A549 (cell line): ENCODE measurements around the gene ANK3. TPM values are rescaled to one million over a fixed set of nuclear protein-coding genes. Genes with fewer than 3 reads are reported as not detected.

Source experiments
- ATAC-seq, 2 experiments: fragments of 200-7000 bp in 1 of 2; fragments of >200 bp in 1 of 2; cut with Nextera tagmentation in 1 of 2; cut with Tn5 transposase in 1 of 2; 3 replicates each; pipeline versions ENCODE4 v1.8.0 to v1.9.1; 2018 to 2020; ENCODE audit warnings: mild to moderate bottlenecking in 1 of 2, moderate library complexity in 1 of 2
- CTCF ChIA-PET: fragments of 300-600 bp; sonication (Branson Sonifier 250); formaldehyde crosslinking; extraction: SDS; loops from one replicate; lab custom pipeline; 2021; ENCODE audit warnings: antibody characterized with exemption, inconsistent platforms; lab: Yijun Ruan, JAX
- POLR2A ChIA-PET: fragments of 350-600 bp; formaldehyde crosslinking; extraction: SDS; loops from one replicate; lab custom pipeline; 2021; ENCODE audit warnings: antibody characterized with exemption, inconsistent platforms; lab: Yijun Ruan, JAX
- DNase-seq, 2 experiments: peaks; one replicate each; pipeline versions ENCODE4 v3.0.0 to v3.0.0-alpha.2; 2011 to 2016; ENCODE audit warnings: low read depth in 1 of 2, low spot score in 1 of 2
- FAIRE-seq: peaks from 2 replicates; lab custom pipeline; 2011; peaks lifted over from hg19 to GRCh38; lab: Jason Lieb, UNC
- H3K27ac ChIP-seq, 2 experiments: fragments of >200 bp; sonication (Bioruptor Twin); formaldehyde crosslinking; 3 replicates each; pipeline ENCODE4 v1.5.1; 2016 to 2017
- H3K4me1 ChIP-seq: fragments of >200 bp; sonication (Bioruptor Twin); formaldehyde crosslinking; 3 replicates; pipeline ENCODE4 v1.6.1; 2016
- H3K4me2 ChIP-seq: fragments of >200 bp; sonication (Bioruptor Twin); formaldehyde crosslinking; 3 replicates; pipeline ENCODE4 v1.6.1; 2016
- H3K4me3 ChIP-seq: fragments of >200 bp; sonication (Bioruptor Twin); formaldehyde crosslinking; 3 replicates; pipeline ENCODE4 v1.5.1; 2016
- H3K9me3 ChIP-seq: fragments of >200 bp; sonication (Bioruptor Twin); formaldehyde crosslinking; 3 replicates; pipeline ENCODE4 v1.6.1; 2016
- CBX2 ChIP-seq: fragments of 200-600 bp; sonication (generic); IDR thresholded peaks from 2 replicates; pipeline ENCODE4 v1.6.1; 2016; ENCODE audit warnings: low read depth, mild to moderate bottlenecking, borderline replicate concordance
- CBX8 ChIP-seq: fragments of 200-600 bp; sonication (generic); IDR thresholded peaks from 2 replicates; pipeline ENCODE4 v1.6.1; 2016
- CHD2 ChIP-seq: fragments of 150-350 bp; IDR thresholded peaks from 2 replicates; pipeline ENCODE4 v1.6.1; 2014; ENCODE audit warnings: low read length; ENCODE audit not compliant: partially characterized antibody
- CHD4 ChIP-seq: fragments of 200-600 bp; sonication (generic); IDR thresholded peaks from 2 replicates; pipeline ENCODE4 v1.6.1; 2016; ENCODE audit warnings: antibody characterized with exemption, mild to moderate bottlenecking, borderline replicate concordance
- EHMT2 ChIP-seq: fragments of 200-600 bp; sonication (generic); IDR thresholded peaks from 2 replicates; pipeline ENCODE4 v1.6.1; 2016; ENCODE audit warnings: antibody characterized with exemption, low read depth, mild to moderate bottlenecking, moderate library complexity
- HDAC2 ChIP-seq: fragments of 200-600 bp; sonication (generic); IDR thresholded peaks from 2 replicates; pipeline ENCODE4 v1.6.1; 2016
- HEYL ChIP-seq: fragments of 250-450 bp; sonication (Bioruptor Pico); IDR thresholded peaks from 2 replicates; pipeline ENCODE4 v1.8.0; 2021; ENCODE audit warnings: mild to moderate bottlenecking, moderate library complexity
- HOXB5 ChIP-seq: fragments of 250-450 bp; sonication (Bioruptor Pico); IDR thresholded peaks from 2 replicates; pipeline ENCODE4 v1.5.0; 2020; ENCODE audit warnings: mild to moderate bottlenecking, moderate library complexity
- JUNB ChIP-seq: fragments of >200 bp; sonication (Bioruptor Twin); formaldehyde crosslinking; IDR thresholded peaks from 2 replicates; pipeline ENCODE4 v1.6.1; 2016
- KDM1A ChIP-seq: fragments of 200-600 bp; sonication (generic); IDR thresholded peaks from 2 replicates; pipeline ENCODE4 v1.6.1; 2016; ENCODE audit warnings: low read depth, mild to moderate bottlenecking
- KDM5A ChIP-seq: fragments of 200-600 bp; sonication (generic); IDR thresholded peaks from 2 replicates; pipeline ENCODE4 v1.6.1; 2016; ENCODE audit warnings: antibody characterized with exemption, mild to moderate bottlenecking
- MAZ ChIP-seq: fragments of 150-350 bp; IDR thresholded peaks from 2 replicates; pipeline ENCODE4 v1.6.1; 2014; ENCODE audit warnings: antibody characterized with exemption, low read depth, low read length, borderline replicate concordance
- MYC ChIP-seq: IDR thresholded peaks from 2 replicates; pipeline ENCODE4 v1.6.1; 2012; ENCODE audit warnings: mild to moderate bottlenecking, inconsistent platforms, low read length, improper control_type of control experiment, borderline replicate concordance
- NFE2L2 ChIP-seq: fragments of 150-350 bp; conservative IDR thresholded peaks from 2 replicates; pipeline ENCODE4 v1.6.1; 2014; ENCODE audit warnings: low read length
- PBX3 ChIP-seq: IDR thresholded peaks from 2 replicates; pipeline ENCODE4 v1.6.1; 2012
- PHF8 ChIP-seq: fragments of 200-600 bp; sonication (generic); IDR thresholded peaks from 2 replicates; pipeline ENCODE4 v1.6.1; 2016; ENCODE audit warnings: low read depth, mild to moderate bottlenecking, antibody characterized with exemption, moderate library complexity, borderline replicate concordance
- RAD21 ChIP-seq, 2 experiments: fragments of >200 bp in 1 of 2; sonication (Bioruptor Twin) in 1 of 2; formaldehyde crosslinking in 1 of 2; IDR thresholded peaks in 1 of 2; conservative IDR thresholded peaks in 1 of 2; 2 replicates in 1 of 2; 3 replicates in 1 of 2; pipeline ENCODE4 v1.6.1; 2012 to 2018; ENCODE audit warnings: inconsistent platforms in 1 of 2
- RFX5 ChIP-seq: fragments of 450-650 bp; IDR thresholded peaks from 2 replicates; pipeline ENCODE4 v1.7.1; 2014; ENCODE audit warnings: antibody characterized with exemption, mild to moderate bottlenecking, moderate library complexity
- SMC3 ChIP-seq: fragments of >200 bp; sonication (Bioruptor Twin); formaldehyde crosslinking; IDR thresholded peaks from 3 replicates; pipeline ENCODE4 v1.6.1; 2018; ENCODE audit warnings: inconsistent platforms
- TFCP2L1 ChIP-seq: fragments of 250-450 bp; sonication (Bioruptor Pico); IDR thresholded peaks from 2 replicates; pipeline ENCODE4 v1.5.0; 2021; ENCODE audit warnings: mild to moderate bottlenecking
- ZC3H11A ChIP-seq: fragments of 450-650 bp; IDR thresholded peaks from 2 replicates; pipeline ENCODE4 v1.6.1; 2014; ENCODE audit warnings: antibody characterized with exemption, mild to moderate bottlenecking
- ZNF302 ChIP-seq: fragments of 250-450 bp; sonication (Bioruptor Pico); IDR thresholded peaks from 2 replicates; pipeline ENCODE4 v1.9.0; 2021; ENCODE audit warnings: inconsistent platforms, mild to moderate bottlenecking, moderate library complexity
- ZSCAN20 ChIP-seq: fragments of 250-450 bp; sonication (Bioruptor Pico); IDR thresholded peaks from 2 replicates; pipeline ENCODE4 v1.8.0; 2022; ENCODE audit warnings: mild to moderate bottlenecking, moderate library complexity
- WGBS: methylation state at CpG from one replicate; pipeline ENCODE4 v1.1.6; 2017; ENCODE audit errors: missing lambda C conversion rate; 5-methylcytosine and 5-hydroxymethylcytosine counted together
- polyA plus RNA-seq, 4 experiments: library from polyadenylated mRNA; depleted of rRNA in 3 of 4; stranded (reverse); fragments of >200 nt; fragmentation: RNase III in 1 of 4; extraction: RNeasy Plus Mini Kit Qiagen cat#74134 plus additional on column Dnase treatment in 1 of 4; gene quantifications; 2 replicates in 3 of 4; 3 replicates in 1 of 4; pipeline ENCODE4 v1.2.3, GENCODE V29; 2011 to 2017
- TF ChIP-seq, protein P1 (sequence below): fragments of >200 bp; sonication (Bioruptor Twin); formaldehyde crosslinking; IDR thresholded peaks from 3 replicates; pipeline ENCODE4 v1.6.1; 2016
- TF ChIP-seq, protein P2 (sequence below): fragments of 200-600 bp; sonication (generic); IDR thresholded peaks from 2 replicates; pipeline ENCODE4 v1.6.1; 2016; ENCODE audit warnings: antibody characterized with exemption, mild to moderate bottlenecking, moderate library complexity
- TF ChIP-seq, protein P3 (sequence below): IDR thresholded peaks from 2 replicates; pipeline ENCODE4 v1.6.1; 2012

ANK3 gene
- polyA plus RNA-seq, 2 of the 4 experiments (the other 2 are of a cell fraction) = 0.56 to 5.4 TPM

DNA sequence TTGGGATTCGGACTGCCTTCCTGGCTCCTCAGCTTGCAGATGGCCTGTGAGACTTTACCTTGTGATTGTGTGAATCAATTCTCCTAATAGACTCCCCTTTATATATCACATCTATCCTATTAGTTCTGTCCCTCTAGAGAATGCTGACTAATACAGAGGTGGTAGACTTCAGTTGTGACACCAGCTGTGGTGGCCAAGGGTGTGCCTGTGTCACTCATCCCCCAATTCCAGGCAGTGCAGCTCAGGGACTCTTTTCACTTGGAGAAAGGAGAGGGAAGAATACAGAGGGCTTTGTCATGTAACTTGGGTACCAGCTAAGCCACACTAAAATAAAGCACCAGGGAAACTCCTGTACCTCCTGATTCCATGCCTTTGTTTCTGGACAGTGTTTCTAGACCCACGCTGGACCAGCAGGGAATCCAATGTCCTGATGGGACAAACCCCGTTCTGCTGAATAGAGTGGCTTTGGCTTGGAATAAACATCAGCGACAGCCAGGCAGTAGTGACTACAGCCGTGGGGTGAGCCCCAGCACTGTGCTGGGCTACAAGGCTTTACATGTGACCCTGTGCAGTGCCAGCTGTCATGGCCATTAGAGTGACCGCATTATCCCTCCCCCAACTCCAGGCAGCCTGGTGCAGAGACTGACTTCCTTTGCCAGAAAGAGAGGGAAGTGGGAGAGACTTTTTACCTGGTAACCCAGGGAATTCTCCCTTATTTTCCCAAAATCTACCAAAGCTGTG lies 233.6 kb downstream of the ANK3 start:
- Histone ChIP-seq H3K4me3 (no peak overlapping the region), H3K4me2 (no peak overlapping the region), H3K4me1 (no peaks in the 10 kb centered on the region), H3K9me3 (0 out of 3 replicates have a peak, but pooled peaks cover 10% of the 10 kb centered on the region), H3K27ac (no peak overlapping the region)
- CTCF ChIA-PET = interaction anchor here (0.7 to 1.6 kb wide), 5 partner anchors 7 to 48 kb away, joined by 3 read pairs; no protein-coding TSS in a partner anchor
- no peak for FAIRE-seq
- ATAC-seq = no peak
- WGBS = 78% methylated on average over 5 of the region's 6 CpGs
- POLR2A ChIA-PET = interaction anchor here (0.7 kb wide), 1 partner anchor 16 kb away, joined by 5 read pairs; no protein-coding TSS in a partner anchor
- DNase-seq = no peak
- TF ChIP-seq KDM1A (no peak), SMC3 (no peak), MYC (no peak), PBX3 (no peak), ZSCAN20 (no peak), ZC3H11A (no peak), NFE2L2 (no peak), HEYL (CRISPR knock-in tag) (no peak)
- TF ChIP-seq, protein P1, sequence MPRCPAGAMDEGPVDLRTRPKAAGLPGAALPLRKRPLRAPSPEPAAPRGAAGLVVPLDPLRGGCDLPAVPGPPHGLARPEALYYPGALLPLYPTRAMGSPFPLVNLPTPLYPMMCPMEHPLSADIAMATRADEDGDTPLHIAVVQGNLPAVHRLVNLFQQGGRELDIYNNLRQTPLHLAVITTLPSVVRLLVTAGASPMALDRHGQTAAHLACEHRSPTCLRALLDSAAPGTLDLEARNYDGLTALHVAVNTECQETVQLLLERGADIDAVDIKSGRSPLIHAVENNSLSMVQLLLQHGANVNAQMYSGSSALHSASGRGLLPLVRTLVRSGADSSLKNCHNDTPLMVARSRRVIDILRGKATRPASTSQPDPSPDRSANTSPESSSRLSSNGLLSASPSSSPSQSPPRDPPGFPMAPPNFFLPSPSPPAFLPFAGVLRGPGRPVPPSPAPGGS = no peak

GRCh38 chr10:60155099-60155877 lies 234.4 kb downstream of the ANK3 start:
- ChIA-PET POLR2A (no interaction called here), CTCF (interaction anchor here (0.6 to 1.4 kb wide), 5 partner anchors 9 to 530 kb away, joined by 3 read pairs; no protein-coding TSS in a partner anchor)
- DNase-seq = no peak
- ATAC-seq = no peak
- Histone ChIP-seq H3K27ac (no peak overlapping the region), H3K4me3 (no peak overlapping the region), H3K4me1 (no peaks in the 10 kb centered on the region), H3K9me3 (0 out of 3 replicates have a peak, but pooled peaks cover 6% of the 10 kb centered on the region), H3K4me2 (no peak overlapping the region)
- FAIRE-seq = no peak
- 42% methylated on average over 3 of the region's 3 CpGs for WGBS
- no peak for TF ChIP-seq EHMT2
- no peak for TF ChIP-seq HOXB5 (CRISPR knock-in tag)
- no peak for TF ChIP-seq CBX2
- no peak for TF ChIP-seq CHD2
- TF ChIP-seq RFX5 = no peak
- no peak for TF ChIP-seq RAD21 (conservative IDR thresholded peaks at IDR 0.05 in 1 of 2, IDR thresholded peaks at IDR 0.05 in 1 of 2)
- TF ChIP-seq CHD4 = no peak
- TF ChIP-seq NFE2L2 = no peak
- no peak for TF ChIP-seq HDAC2
- TF ChIP-seq MAZ = no peak
- TF ChIP-seq JUNB = no peak
- TF ChIP-seq CBX8 = no peak
- TF ChIP-seq, protein P2, sequence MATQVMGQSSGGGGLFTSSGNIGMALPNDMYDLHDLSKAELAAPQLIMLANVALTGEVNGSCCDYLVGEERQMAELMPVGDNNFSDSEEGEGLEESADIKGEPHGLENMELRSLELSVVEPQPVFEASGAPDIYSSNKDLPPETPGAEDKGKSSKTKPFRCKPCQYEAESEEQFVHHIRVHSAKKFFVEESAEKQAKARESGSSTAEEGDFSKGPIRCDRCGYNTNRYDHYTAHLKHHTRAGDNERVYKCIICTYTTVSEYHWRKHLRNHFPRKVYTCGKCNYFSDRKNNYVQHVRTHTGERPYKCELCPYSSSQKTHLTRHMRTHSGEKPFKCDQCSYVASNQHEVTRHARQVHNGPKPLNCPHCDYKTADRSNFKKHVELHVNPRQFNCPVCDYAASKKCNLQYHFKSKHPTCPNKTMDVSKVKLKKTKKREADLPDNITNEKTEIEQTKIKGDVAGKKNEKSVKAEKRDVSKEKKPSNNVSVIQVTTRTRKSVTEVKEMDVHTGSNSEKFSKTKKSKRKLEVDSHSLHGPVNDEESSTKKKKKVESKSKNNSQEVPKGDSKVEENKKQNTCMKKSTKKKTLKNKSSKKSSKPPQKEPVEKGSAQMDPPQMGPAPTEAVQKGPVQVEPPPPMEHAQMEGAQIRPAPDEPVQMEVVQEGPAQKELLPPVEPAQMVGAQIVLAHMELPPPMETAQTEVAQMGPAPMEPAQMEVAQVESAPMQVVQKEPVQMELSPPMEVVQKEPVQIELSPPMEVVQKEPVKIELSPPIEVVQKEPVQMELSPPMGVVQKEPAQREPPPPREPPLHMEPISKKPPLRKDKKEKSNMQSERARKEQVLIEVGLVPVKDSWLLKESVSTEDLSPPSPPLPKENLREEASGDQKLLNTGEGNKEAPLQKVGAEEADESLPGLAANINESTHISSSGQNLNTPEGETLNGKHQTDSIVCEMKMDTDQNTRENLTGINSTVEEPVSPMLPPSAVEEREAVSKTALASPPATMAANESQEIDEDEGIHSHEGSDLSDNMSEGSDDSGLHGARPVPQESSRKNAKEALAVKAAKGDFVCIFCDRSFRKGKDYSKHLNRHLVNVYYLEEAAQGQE = no peak
- TF ChIP-seq ZNF302 = no peak
- no peak for TF ChIP-seq KDM5A
- TF ChIP-seq, protein P3, sequence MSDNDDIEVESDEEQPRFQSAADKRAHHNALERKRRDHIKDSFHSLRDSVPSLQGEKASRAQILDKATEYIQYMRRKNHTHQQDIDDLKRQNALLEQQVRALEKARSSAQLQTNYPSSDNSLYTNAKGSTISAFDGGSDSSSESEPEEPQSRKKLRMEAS = no peak
- no peak for TF ChIP-seq TFCP2L1
- TF ChIP-seq ZSCAN20 = no peak
- TF ChIP-seq PHF8 = no peak
